GM18909 (cell line): Measurements from ENCODE around the gene CCL8.

Experiments used
- ATAC-seq: cut with Tn5 transposase; IDR thresholded peaks from one replicate; pipeline ENCODE4 v1.9.1; 2021; ENCODE audit warnings: mild to moderate bottlenecking; ENCODE audit not compliant: unreplicated experiment, poor library complexity

Gene CCL8

GRCh38 chr17:34319039-34319483 lies at the start of gene CCL8:
CCL8 (plus strand) TSS chr17:34319435; CDS start chr17:34319502, 67 bp downstream.
- no peak for ATAC-seq

- no peak for ATAC-seq
Observed at GRCh38 chr17:34269969-34270368, 49.3 kb upstream of the CCL8 start, which contains the start of gene CCL7. CCL7 (plus strand) TSS chr17:34270221; CDS start chr17:34270291, 70 bp downstream.

- no peak for ATAC-seq
Observed at GRCh38 chr17:34275881-34276280, 43.4 kb upstream of the CCL8 start.

GRCh38 chr17:34276826-34277225 lies 42.4 kb upstream of the CCL8 start:
- no peak for ATAC-seq

GRCh38 chr17:34283571-34283970 lies 35.7 kb upstream of the CCL8 start:
- no peak for ATAC-seq

- no peak for ATAC-seq
Observed at GRCh38 chr17:34285286-34285792, 33.9 kb upstream of the CCL8 start, which contains the start of gene CCL11. CCL11 (plus strand) TSS chr17:34285742; CDS start chr17:34285809, 67 bp downstream.

GRCh38 chr17:34287875-34288274 lies 31.4 kb upstream of the CCL8 start:
- no peak for ATAC-seq

- ATAC-seq: no peak
Observed at GRCh38 chr17:34290586-34290985, 28.6 kb upstream of the CCL8 start.

- ATAC-seq: no peak
Observed at GRCh38 chr17:34291721-34292348, 27.4 kb upstream of the CCL8 start.

GRCh38 chr17:34299027-34299426 lies 20.2 kb upstream of the CCL8 start:
- no peak for ATAC-seq

- no peak for ATAC-seq
Observed at GRCh38 chr17:34299956-34300577, 19.2 kb upstream of the CCL8 start.

GRCh38 chr17:34300652-34301370 lies 18.4 kb upstream of the CCL8 start:
- ATAC-seq: no peak

- no peak for ATAC-seq
Observed at GRCh38 chr17:34301986-34302385, 17.2 kb upstream of the CCL8 start.

GRCh38 chr17:34302636-34303035 lies 16.6 kb upstream of the CCL8 start:
- ATAC-seq: no peak

GRCh38 chr17:34303606-34304005 lies 15.6 kb upstream of the CCL8 start:
- no peak for ATAC-seq

- ATAC-seq: no peak
Observed at GRCh38 chr17:34305061-34305460, 14.2 kb upstream of the CCL8 start.

- ATAC-seq: no peak
Observed at GRCh38 chr17:34305606-34306005, 13.6 kb upstream of the CCL8 start.

- ATAC-seq: no peak
Observed at GRCh38 chr17:34306466-34306865, 12.8 kb upstream of the CCL8 start.

- no peak for ATAC-seq
Observed at GRCh38 chr17:34307110-34307509, 12.1 kb upstream of the CCL8 start.

GRCh38 chr17:34308371-34308770 lies 10.9 kb upstream of the CCL8 start:
- ATAC-seq: no peak

GRCh38 chr17:34311291-34311690 lies 7.9 kb upstream of the CCL8 start:
- ATAC-seq: no peak
